ENCODE results near the gene JUNB. TPM values are rescaled to one million over a fixed set of nuclear protein-coding genes. Genes with fewer than 3 reads are reported as not detected.

JUNB gene
- total and polyA plus RNA-seq, 2 of the 13 experiments (the other 11 are each of a cell fraction or from before 2014, with no cell fraction given): 7.7 to 8.2 TPM

- TF ChIP-seq REL (CRISPR knock-in tag; conservative IDR thresholded peaks at IDR 0.05): peak; percentile 86; the same call in 1 of the 2 replicates
- TF ChIP-seq ZNF205 (CRISPR knock-in tag; IDR thresholded peaks at IDR 0.05): peak; percentile 79
- TF ChIP-seq ZIK1 (CRISPR knock-in tag; IDR thresholded peaks at IDR 0.05; ENCODE audit: borderline replicate concordance, low read depth): peak; percentile 87
- TF ChIP-seq ZNF556 (CRISPR knock-in tag; IDR thresholded peaks at IDR 0.05; ENCODE audit: borderline replicate concordance): peak; percentile 10; the same call in 1 of the 2 replicates
- TF ChIP-seq ARHGAP35 (CRISPR knock-in tag; IDR thresholded peaks at IDR 0.05; ENCODE audit: borderline replicate concordance): no peak
- TF ChIP-seq RAD51 (IDR thresholded peaks at IDR 0.05; ENCODE audit: borderline replicate concordance): no peak
- no peak for TF ChIP-seq ELK4 (CRISPR knock-in tag; IDR thresholded peaks at IDR 0.05; ENCODE audit: borderline replicate concordance)
- peak; percentile 66; the same call in 1 of the 2 replicates for TF ChIP-seq ZNF747 (CRISPR knock-in tag; IDR thresholded peaks at IDR 0.05; ENCODE audit: borderline replicate concordance)
- TF ChIP-seq NCOA1 (CRISPR knock-in tag; IDR thresholded peaks at IDR 0.05): no peak
- peak; percentile 42; the same call in 1 of the 2 replicates for TF ChIP-seq ZBTB21 (CRISPR knock-in tag; IDR thresholded peaks at IDR 0.05)
- TF ChIP-seq ARNT2 (CRISPR knock-in tag; IDR thresholded peaks at IDR 0.05; ENCODE audit: low read depth): peak; percentile 93
- no peak for TF ChIP-seq ONECUT2 (CRISPR knock-in tag; IDR thresholded peaks at IDR 0.05)
- TF ChIP-seq PAX8 (CRISPR knock-in tag; IDR thresholded peaks at IDR 0.05; ENCODE audit: borderline replicate concordance): no peak
- 0 out of 2 replicates have a peak, but pooled peaks have one; percentile 59 for TF ChIP-seq ZBTB39 (CRISPR knock-in tag; IDR thresholded peaks at IDR 0.05)
- TF ChIP-seq LCORL (IDR thresholded peaks at IDR 0.05): no peak
- TF ChIP-seq LCORL (CRISPR knock-in tag; IDR thresholded peaks at IDR 0.05): peak; percentile 61
- peak; percentile 69; the same call in 1 of the 2 replicates for TF ChIP-seq MXD1 (CRISPR knock-in tag; IDR thresholded peaks at IDR 0.05)
- TF ChIP-seq HNRNPK (IDR thresholded peaks at IDR 0.05; ENCODE audit: low read depth, low read length, poor library complexity, severe bottlenecking): peak; percentile 96
- TF ChIP-seq JUN (CRISPR knock-in tag; IDR thresholded peaks at IDR 0.05): no peak
- TF ChIP-seq ZNF709 (CRISPR knock-in tag; IDR thresholded peaks at IDR 0.05): peak; percentile 40; the same call in 1 of the 2 replicates
- no peak for TF ChIP-seq ZKSCAN1 (IDR thresholded peaks at IDR 0.05; ENCODE audit: low read length)
- no peak; the same call in 1 of the 2 replicates for TF ChIP-seq GLI4 (CRISPR knock-in tag; IDR thresholded peaks at IDR 0.05; ENCODE audit: borderline replicate concordance)
- TF ChIP-seq ATF5 (CRISPR knock-in tag; IDR thresholded peaks at IDR 0.05; ENCODE audit: low read depth): no peak
- no peak for TF ChIP-seq TCF12 (IDR thresholded peaks at IDR 0.05)
- no peak for TF ChIP-seq TCF12 (CRISPR knock-in tag; IDR thresholded peaks at IDR 0.05)
- TF ChIP-seq ZNF660 (CRISPR knock-in tag; IDR thresholded peaks at IDR 0.05; ENCODE audit: borderline replicate concordance, low read depth): no peak
Measured at GRCh38 chr19:12791345-12792050, at the start of gene JUNB (continued).

Measured in HepG2 (cell line).